NCI-H2227 treated with DMSO at 0.1 percent for 48 hours (cell line): ENCODE data around the gene BTBD16.
A peak's percentile ranks its signal among the peaks of the same experiment; 100 is the strongest.

ENCODE experiments used
- DNase-seq: peaks from one replicate; lab custom pipeline; 2025; lab: John Stamatoyannopoulos, UW

The BTBD16 gene

DNA sequence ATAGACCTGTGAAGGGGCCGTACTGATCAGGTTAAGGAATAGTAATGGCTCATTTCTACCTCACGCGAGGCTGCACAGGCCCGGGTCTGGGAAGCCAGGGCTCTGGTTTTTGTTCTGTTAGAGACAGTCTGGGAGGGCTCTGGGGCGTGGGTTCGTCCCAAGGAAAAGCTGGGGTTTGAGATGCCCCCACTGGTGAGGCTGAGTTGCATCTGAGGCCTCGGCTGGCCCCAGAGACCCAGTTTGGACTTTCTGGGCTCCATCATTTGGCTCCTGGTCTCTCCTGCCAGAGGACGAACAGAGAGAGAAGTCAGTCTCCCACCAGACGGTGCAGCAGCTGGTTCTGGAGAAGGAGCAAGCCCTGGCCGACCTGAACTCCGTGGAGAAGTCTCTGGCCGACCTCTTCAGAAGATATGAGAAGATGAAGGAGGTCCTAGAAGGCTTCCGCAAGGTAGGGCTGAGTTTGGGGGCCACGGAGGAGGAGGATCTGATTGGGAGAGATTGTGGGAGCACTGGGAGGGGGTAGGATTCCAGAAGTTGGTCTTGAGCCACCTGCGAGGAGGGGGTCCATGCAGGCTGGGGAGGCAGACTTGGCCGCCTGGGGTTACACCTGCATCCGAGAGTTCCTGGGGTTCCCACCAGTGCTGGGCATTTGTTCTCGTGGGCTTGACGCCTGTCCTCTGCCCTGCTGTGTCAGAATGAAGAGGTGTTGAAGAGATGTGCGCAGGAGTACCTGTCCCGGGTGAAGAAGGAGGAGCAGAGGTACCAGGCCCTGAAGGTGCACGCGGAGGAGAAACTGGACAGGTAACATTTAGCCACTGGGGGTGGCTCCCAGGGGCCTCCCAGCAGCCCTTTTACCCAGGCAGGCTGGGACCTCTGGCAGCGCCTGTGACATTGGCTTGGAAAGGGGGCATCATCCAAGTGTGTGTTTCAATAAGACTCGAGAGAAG, 22.5 kb upstream of the BTBD16 start:
- DNase-seq = no peak

DNA sequence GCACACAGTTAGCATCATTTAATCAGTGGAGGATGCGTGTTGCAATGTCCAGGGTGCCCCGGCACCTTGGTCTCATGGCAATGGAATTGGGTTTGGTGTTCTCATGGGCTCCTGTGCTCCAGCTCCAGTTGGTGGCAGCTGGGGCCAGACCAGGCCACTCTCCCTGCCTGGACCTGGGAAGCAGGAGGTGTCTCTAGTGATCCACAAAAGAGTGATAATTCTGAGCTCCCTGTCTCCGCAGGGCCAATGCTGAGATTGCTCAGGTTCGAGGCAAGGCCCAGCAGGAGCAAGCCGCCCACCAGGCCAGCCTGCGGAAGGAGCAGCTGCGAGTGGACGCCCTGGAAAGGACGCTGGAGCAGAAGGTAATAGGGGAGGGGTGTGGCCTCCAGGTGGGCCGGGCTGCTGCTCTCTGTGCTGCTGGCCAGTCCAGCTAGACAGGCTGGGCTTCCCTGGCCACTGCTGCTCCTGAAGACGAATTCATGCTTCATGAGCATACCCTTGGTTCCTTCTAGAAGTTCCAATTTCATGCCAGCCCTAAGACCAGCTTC, 21.7 kb upstream of the BTBD16 start:
- no peak for DNase-seq

DNA sequence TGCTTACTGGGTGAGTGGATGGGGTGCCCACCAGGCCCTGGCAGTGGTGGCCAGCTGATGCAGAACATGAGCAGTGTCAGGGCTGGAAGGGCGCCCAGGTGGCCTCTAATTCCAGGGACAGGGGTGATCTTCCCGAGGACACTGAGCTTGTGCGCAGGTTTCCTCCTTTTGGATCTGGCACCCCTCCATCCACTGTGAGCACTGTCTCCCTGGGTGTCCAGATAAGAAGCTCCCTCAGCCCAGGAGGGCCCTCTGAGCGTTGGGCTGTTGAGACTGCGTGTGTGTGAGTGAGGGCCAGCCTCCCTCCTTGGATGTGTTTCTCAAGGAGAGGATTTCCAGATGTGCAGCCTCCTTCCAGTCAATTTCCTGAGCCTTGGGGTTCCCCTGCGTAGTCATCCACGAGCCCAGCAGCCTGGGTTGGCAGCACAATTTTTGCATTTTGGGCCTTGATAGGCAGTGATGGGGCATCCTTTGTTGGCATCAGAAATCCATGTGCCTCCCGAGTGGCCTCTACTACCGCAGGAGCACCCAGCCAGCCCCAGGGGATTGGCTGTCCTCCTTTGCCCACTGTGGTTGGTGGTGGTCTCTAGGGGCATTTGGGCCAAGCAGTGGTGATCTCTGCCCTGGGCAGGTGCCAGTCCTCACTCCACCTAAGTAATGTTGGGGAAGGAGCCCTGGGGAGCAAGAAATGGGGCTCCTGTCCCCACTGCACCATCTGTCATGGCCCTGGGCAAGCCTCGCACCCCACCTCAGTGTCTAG, 20.9 kb upstream of the BTBD16 start:
- no peak for DNase-seq

DNA sequence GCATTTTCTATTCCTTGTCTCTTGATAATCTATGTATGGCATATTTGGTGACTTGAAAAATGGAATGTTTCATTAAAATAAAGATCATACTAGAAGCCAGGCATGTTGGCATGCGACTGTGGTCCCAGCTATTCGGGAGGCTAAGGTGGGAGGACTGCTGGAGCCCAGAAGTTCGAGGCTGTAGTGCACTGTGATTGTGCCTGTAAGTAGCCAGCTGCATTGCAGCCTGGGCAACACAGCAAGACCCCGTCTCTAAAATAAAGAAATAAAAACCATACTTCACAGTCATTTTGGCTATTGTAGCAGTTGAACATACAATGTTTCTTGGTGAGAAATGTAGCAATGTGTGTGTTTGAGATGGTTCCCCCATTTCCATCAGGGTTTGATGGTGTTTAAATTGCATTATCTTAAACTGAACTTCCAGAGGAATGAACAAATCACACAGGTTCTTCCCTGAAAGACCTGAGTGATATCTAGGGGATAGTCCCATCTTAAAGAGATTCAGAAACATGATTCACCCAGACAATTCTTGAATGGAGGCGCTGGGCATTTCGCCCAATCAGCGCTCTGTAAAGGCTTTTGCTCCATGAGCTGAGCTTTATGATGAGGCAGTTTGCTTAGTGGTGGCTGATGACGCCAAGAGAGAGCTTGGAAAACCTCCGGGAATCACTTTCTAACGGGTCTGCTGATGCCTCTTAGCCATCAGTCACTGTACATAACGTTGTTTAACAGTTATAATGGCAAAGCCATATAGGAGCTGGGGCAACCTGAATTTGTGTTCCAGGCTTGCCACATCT, 19.4 kb upstream of the BTBD16 start:
- no peak for DNase-seq

DNA sequence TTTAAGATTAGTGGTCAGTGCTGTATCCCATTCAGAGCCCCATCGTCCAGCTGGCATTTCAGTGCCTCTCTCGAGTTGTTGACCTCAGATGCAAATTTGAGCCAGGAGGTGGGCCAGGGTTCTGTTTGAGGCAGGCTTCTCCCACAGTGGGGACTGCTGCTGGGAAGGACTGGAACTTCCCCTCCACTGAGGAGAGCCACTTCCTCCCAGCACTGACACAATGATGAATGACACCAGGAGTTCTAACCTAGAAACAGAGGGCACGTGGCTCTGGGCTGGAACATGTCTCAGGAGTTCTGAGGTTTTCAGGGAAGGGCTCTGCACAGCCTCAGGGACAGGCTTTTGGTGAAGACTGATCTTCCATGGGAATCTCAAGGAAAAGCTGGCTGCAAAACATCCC, 18.3 kb upstream of the BTBD16 start:
- DNase-seq = no peak

DNA sequence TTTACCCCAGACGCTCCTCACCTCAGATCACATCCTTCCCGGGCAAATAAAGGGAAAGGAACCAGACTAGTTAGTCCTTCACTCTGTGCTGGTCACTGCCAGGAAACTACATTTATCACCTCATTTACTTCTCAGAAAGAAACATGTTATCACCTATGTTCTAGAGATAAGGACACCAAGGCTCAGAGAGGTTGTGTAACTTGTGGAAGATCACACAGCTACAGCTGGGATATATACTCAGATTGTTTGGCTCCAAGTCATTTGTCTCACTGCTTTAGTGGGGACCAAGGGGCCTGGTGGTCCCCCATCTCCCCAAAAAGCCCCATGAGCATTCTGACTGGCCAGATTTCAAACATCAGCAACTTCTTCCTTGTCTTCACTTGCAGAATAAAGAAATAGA, 17.5 kb upstream of the BTBD16 start:
- DNase-seq = no peak

DNA sequence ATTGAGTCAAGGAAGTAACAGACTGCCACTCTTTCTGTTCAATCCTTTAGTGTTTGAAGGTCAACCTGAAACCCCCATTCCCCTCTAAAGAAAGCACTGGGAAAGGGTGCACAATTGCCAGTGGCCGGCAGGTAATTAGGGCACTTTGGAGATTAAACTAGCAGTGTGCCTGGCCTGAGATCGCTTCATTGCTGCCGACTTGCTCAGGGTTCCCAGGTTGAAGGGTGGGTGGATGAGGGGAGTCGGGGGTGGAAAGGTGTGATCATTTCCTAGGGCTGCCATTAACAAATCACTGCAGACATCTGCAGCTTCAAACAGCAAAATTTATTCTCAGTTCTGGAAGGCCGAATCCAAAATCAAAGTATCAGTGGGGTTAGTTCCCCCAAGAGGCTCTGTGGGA, 16.3 kb upstream of the BTBD16 start:
- DNase-seq = no peak

DNA sequence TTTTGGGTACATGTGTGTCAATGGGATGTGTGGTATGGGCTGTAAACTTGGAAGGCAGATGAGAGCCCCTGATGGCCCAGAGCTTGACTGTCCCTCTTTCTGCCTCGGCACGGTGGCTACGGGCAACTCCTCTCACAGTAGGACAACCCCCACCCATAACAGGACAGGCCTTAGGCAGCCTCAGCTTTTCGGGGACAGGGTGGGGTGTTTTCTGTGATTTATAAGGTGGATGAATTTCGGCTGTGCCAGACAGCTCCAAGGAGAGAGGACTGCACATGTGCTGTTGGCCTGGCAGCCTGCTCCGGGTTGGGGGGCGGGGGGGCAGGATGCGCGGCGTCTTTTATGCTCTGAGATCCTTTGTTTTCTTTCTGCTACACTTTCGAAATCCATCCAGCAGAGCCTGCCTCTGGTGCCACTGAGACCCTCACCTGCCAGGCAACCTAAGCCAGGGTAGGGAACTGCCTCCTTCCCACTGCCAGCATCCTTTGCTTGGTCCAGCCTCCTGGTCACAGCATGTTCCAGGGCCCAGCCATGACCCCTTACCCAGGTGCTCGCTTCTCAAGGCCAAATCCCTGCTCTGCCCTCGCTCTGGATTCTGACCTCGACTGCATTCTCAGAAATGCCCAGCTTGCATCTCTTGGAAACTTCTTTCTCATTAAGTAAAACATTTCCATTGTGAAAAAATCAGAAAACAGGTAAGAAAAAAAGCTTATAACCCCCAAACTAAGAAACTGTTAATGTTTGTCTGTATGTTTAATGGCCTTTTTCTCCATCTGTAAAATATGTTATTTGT, 15.4 kb upstream of the BTBD16 start:
- DNase-seq = no peak

DNA sequence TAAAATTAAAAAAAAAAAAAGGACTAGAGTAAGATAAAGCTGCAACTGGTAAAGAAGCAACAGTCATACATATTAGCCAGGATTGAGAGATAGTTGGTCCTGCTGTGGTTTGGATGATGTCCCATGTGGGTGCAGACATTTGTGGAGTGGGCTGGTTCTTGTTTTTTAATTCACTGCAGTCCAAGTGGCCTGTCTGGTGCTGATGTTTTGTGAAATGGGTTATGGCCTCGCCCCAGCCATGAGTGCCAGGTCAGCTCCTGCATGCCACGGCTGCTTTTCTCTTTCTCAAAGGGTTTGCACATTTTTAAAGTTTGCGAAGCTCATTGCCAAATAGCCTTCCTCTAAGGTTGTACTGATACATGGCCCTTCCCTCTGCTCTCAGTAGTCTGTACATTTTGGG, 14.1 kb upstream of the BTBD16 start:
- DNase-seq = no peak

DNA sequence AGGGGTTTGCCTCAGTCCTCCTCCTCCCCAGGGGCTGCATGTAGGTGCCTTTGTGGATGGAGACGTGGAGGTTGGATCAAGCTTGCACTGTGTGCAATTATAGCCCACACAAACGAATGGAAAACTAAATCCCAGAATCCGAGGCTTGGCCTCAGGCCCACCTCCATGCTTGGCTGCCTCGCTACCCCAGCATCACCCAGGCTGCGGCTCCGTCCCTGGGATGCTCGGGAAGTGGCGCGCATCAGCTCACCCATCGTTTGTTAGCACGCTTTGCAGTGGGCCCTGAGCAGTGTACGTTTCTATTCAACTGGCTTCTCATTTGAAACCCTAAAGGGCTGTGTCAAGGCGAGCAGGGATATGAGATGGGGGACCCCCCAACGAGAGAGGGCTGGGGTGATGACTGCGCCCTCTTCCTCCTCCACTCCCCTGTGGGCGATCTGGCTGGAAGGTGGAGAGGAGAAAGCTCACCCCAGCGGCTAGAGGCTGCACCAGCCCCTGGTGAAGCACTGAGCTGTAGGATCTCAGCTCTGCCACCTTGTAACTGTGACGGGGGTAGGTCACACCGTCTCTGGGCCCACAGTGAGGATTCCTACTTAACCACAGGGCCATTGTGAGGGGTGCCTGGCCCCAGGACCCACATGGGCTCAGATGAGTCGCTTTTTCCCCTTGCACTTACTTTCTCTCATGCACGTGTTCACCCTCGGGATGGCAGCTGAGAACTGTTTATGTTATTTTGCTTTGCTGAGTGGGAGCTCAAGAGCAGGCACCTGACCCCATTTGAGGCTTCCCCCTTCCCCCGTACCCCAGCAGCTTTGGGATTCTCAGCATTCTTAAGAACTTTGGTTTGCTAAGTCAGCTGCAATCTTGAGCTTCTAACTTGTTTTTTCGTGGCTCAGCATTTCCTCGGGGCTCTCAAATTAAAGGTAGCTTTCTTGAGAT, 12.7 kb upstream of the BTBD16 start:
- no peak for DNase-seq

DNA sequence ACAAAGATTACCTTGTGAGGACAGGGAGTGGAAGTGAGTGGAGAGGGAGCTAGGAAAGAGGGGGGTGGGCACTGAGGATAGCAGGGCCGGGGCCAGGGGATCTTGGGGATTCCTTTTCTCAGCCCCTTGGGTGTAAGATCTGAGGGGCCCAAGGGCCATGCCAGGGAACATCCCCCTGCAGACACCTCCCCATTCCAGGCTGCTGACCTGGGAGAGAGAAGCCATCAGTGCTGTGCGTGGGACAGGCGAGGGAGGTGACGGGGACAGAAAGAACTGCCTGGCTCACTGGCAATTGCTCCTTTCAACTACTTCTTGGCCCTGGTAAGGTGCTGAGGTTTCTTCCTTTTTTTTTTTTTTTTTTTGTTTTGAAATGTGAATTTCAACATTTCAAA, 12.0 kb upstream of the BTBD16 start:
- no peak for DNase-seq

DNA sequence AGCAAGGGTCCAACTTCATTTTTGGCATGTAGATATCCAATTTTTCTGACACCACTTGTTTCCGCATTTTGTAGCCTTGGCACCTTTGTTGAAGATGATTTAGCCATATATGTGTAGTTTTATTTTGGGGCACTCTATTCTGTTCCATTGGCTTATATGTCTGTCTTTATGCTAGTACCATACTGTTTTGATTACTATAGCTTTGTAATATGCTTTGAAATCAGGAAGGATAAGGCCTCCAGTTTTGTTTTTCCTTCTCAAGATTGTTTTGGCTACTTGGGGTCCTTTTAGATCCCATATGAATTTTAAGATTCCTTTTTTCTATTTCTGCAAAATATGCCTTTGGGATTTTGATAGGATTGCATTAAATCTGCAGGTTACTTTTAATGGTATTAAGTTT, 9.5 kb upstream of the BTBD16 start:
- DNase-seq = no peak

DNA sequence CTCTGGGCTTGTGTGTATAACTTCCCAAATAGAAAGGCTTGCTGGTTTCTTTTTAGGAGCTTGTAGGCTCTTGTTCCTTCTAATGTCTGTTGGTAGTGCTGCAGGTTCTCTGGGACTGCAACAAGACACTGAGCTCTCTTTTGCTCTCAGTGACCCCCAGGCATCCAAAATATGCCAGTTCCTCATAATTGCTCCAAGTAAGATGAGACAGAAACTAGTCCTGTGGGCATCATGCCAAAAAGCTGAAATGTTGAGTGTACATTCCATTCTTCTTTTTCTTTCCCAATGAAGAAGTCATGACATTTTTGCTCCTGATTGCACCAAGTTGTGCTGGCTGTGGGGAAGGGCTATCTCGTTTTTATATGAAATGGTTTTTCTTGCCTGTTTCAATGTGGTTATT, 7.1 kb upstream of the BTBD16 start:
- no peak for DNase-seq

DNA sequence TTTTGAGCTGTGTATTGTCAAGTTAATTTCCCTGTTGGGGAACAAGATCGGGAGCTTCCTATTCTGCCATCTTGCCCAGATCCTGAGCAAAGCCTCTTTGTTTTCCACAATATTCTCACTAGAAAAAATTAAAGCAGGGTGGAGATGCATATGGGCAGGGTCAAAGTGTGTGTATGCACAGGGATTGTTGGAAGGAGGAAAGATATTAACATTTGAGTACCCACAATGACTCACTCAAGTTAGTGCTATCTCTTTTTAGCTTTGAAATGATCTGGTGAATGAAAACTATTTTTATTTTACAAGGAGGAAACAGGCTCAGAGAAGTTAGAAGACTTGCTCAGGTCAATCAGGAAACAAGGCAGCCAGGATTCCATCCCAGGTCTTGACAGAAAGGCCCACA, 6.7 kb upstream of the BTBD16 start:
- no peak for DNase-seq

DNA sequence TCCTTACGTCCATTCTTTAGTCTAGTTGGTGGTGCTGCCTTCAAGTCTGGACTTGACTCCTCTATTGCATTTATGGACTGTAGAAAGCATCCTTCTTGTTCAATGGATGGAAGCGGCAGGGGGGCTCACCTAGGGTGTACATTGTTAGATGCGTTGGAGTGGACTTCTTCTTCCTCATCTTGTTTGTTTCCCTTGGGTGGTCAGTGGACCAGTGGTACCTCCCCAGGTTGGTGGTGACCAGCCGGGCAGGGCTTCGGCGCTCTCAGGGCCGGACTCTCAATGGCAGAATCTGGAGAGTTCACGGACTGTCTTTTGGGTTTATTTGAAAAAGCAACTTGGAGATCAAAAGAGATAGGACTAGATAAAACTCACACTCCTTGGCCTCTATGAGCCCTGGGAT, 6.2 kb upstream of the BTBD16 start:
- DNase-seq = no peak

DNA sequence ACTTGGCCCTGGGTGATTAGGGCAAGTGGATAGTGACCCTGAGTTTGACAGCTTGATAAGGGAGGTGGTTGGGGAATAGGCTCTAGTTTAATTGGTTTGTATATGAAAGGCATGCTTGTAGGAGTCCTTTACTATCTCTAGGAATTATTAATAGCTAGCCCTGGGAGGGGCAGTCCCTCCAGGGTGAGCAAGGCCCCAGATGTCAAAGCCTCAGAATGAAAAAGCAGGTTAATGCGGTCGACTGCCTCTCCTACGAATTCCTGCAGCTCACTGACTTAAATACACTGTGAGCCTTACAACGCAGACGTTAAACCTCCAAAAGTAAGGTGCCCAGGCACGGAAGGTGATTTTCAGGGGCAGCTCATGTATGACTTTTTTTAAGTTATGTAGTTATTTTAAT, 5.2 kb upstream of the BTBD16 start:
- no peak for DNase-seq

DNA sequence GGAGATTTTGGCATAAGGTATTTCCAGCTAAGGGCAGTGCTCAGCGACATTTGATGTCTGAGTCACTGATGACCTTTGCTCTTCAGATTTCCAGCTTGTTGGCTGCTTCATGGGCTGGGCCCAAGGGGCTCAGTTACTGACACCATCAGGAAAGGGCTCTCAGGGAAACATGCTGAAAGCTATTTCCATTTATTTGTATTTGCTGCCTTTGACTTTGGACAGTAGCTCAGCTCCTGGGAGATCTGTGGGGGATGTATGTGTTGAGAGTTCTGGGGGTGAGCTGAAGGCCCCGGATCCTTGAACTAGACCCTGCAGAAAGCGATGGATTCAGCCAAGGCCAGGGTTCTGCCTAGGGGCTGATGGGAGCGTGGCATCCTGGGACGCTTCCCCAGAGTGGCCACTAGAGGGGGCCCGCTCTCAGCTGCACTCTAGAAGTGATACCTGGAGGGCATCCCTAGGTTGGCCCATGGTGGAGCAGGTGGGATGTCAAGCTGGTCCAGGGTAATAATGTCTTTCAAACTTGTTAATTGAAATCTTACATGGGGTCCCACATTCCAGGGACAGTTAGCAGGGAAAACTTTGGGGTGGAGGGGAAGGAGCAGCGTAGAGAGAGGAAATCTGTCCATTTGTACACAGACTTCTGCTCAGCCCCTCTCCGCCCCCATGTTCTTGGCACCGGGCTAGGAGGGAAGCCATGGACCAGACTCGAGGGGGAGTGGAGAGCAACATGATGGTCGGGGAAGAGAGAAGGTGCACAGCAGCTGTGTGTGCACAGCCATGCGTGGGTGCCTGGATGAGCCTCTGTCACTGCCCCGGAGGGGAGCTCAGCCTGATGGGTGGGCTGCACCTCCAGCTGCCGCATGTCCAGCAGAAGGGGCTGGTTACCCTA, 3.0 kb upstream of the BTBD16 start:
- DNase-seq = peak; percentile 25

DNA sequence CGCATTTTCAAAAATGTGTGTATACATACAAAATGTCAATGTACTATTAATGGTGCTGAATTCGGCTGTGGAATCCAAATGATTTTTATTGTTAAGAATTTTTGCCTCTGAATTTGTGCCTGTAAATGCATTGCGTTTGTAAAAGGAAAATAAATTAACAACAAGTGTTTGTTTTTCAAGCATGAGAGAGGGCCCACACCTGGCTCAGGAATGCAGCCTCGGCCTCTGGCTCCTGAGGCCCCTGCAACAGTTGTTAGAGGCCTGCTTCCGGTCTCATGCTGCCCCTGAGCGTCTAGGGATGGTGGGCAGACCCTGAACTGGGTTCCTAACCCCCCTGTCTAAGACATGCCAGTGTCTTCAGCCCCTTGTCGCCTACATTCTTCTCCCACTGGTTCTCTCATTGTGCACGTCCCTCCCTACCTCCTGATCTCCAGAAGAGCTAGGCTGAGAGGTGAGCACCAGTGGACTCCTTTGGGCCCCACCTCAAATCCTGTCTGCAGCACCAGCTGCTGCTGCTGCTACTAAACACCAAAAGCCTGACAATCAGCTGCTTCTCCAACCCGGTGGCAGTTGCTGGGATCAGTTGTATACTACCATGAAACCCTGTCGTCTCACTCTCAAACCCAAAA, 1.9 kb upstream of the BTBD16 start:
- no peak for DNase-seq
